ENCODE data around the gene ANK2.

The ANK2 gene

GRCh38 chr4:113260688-113261087 is 211.2 kb downstream of the ANK2 start:
- Histone ChIP-seq H3K4me3 (replicated peaks; ENCODE audit: insufficient read depth, low read length) (no peak overlapping the region), H3K27ac (replicated peaks) (no peak overlapping the region), H3K27me3 (ENCODE audit: insufficient read depth, poor library complexity, severe bottlenecking) (no peaks in the 10 kb centered on the region)
- TF ChIP-seq POLR2AphosphoS5 (IDR thresholded peaks at IDR 0.05; ENCODE audit: low read depth): no peak
- TF ChIP-seq GABPA (IDR thresholded peaks at IDR 0.05; ENCODE audit: low read depth): no peak
- TF ChIP-seq CTCF (IDR thresholded peaks at IDR 0.05; ENCODE audit: insufficient read depth, low read length): no peak
- TF ChIP-seq REST (IDR thresholded peaks at IDR 0.05; ENCODE audit: insufficient replicate concordance, low read depth): no peak
- no peak for TF ChIP-seq SPI1 (IDR thresholded peaks at IDR 0.05; ENCODE audit: borderline replicate concordance, low read depth)
- DNase-seq (ENCODE audit: low read depth in 1 of 2, low spot score in 1 of 2): no peak

GRCh38 chr4:113263274-113263673 is 213.8 kb downstream of the ANK2 start:
- Histone ChIP-seq H3K27me3 (ENCODE audit: insufficient read depth, poor library complexity, severe bottlenecking) (no peaks in the 10 kb centered on the region), H3K4me3 (replicated peaks; ENCODE audit: insufficient read depth, low read length) (no peak overlapping the region), H3K27ac (replicated peaks) (no peak overlapping the region)
- TF ChIP-seq SPI1 (IDR thresholded peaks at IDR 0.05; ENCODE audit: borderline replicate concordance, low read depth): no peak
- TF ChIP-seq GABPA (IDR thresholded peaks at IDR 0.05; ENCODE audit: low read depth): no peak
- no peak for TF ChIP-seq CTCF (IDR thresholded peaks at IDR 0.05; ENCODE audit: insufficient read depth, low read length)
- no peak for TF ChIP-seq POLR2AphosphoS5 (IDR thresholded peaks at IDR 0.05; ENCODE audit: low read depth)
- TF ChIP-seq REST (IDR thresholded peaks at IDR 0.05; ENCODE audit: insufficient replicate concordance, low read depth): no peak
- DNase-seq (ENCODE audit: low read depth in 1 of 2, low spot score in 1 of 2): no peak

- Histone ChIP-seq H3K27ac (replicated peaks) (no peak overlapping the region), H3K27me3 (ENCODE audit: insufficient read depth, poor library complexity, severe bottlenecking) (no peaks in the 10 kb centered on the region), H3K4me3 (replicated peaks; ENCODE audit: insufficient read depth, low read length) (no peak overlapping the region)
- no peak for DNase-seq (ENCODE audit: low read depth in 1 of 2, low spot score in 1 of 2)
- TF ChIP-seq REST (IDR thresholded peaks at IDR 0.05; ENCODE audit: insufficient replicate concordance, low read depth) (no peak), GABPA (IDR thresholded peaks at IDR 0.05; ENCODE audit: low read depth) (no peak), CTCF (IDR thresholded peaks at IDR 0.05; ENCODE audit: insufficient read depth, low read length) (no peak), SPI1 (IDR thresholded peaks at IDR 0.05; ENCODE audit: borderline replicate concordance, low read depth) (no peak)
Measured at GRCh38 chr4:113270520-113271319, 221.3 kb downstream of the ANK2 start.
